Measurements from ENCODE around the gene HIBADH. TPM values are rescaled to one million over a fixed set of nuclear protein-coding genes. Genes with fewer than 3 reads are reported as not detected.

HIBADH gene
- total and polyA plus RNA-seq, 2 of the 4 experiments (the other 2 are of a cell fraction): 36.6 to 52.5 TPM

- no peak for ATAC-seq (ENCODE audit: low read depth)
- no peak overlapping the region for H2AK9ac ChIP-seq (replicated peaks; ENCODE audit: low read depth, low read length, poor library complexity)
- H2AFZ ChIP-seq (replicated peaks; ENCODE audit: low read length, poor library complexity): no peak overlapping the region
- no peaks in the 10 kb centered on the region for H3K9me1 ChIP-seq (ENCODE audit: insufficient read depth, low read length)
- no peak overlapping the region for H4K5ac ChIP-seq (ENCODE audit: low read depth, low read length)
- POLR2A ChIA-PET (ENCODE audit: unreplicated experiment): no interaction called here
- no peak overlapping the region for H3K23ac ChIP-seq (ENCODE audit: low read depth, low read length)
- H2BK5ac ChIP-seq (ENCODE audit: low read depth, low read length, poor library complexity, severe bottlenecking): no peak overlapping the region
- H3K4me3 ChIP-seq (ENCODE audit: insufficient read depth, low read depth, low read length): no peak overlapping the region
- H2BK120ac ChIP-seq (ENCODE audit: low read depth, low read length): no peak overlapping the region
- H2AK5ac ChIP-seq (ENCODE audit: low read depth, low read length): no peak overlapping the region
- intact Hi-C loops (cut with micrococcal nuclease): no loop called here
- CTCF ChIA-PET: no interaction called here
- H3K56ac ChIP-seq (ENCODE audit: extremely low read depth, insufficient read depth, low read length): no peak overlapping the region
- H4K91ac ChIP-seq (ENCODE audit: insufficient read depth, low read depth, low read length): no peak overlapping the region
- in situ Hi-C loops (cut with MboI; ENCODE audit: low sequenced_read_pairs): no loop called here
- no peak overlapping the region for H3K14ac ChIP-seq (replicated peaks; ENCODE audit: low read depth, low read length)
- no peaks in the 10 kb centered on the region for H3K79me1 ChIP-seq (ENCODE audit: low read depth in 1 of 2, low read length in 2 of 2)
- H3K4me1 ChIP-seq (ENCODE audit: control insufficient read depth, insufficient read depth, low read length): no peaks in the 10 kb centered on the region
- H3K4ac ChIP-seq (ENCODE audit: low read depth, low read length): no peak overlapping the region
- no peaks in the 10 kb centered on the region for H3K27me3 ChIP-seq (ENCODE audit: control insufficient read depth, insufficient read depth, low read length)
- no peak for DNase-seq
- no peak overlapping the region for H3K9ac ChIP-seq (ENCODE audit: low read depth, low read length)
- no peaks in the 10 kb centered on the region for H3K36me3 ChIP-seq (ENCODE audit: control insufficient read depth, insufficient read depth, low read length)
- H2BK15ac ChIP-seq (ENCODE audit: low read depth, low read length): no peak overlapping the region
- no peaks in the 10 kb centered on the region for H4K20me1 ChIP-seq (ENCODE audit: insufficient read depth, low read length)
- H2BK20ac ChIP-seq (ENCODE audit: low read depth, low read length): no peak overlapping the region
- WGBS, 2 experiments (ENCODE audit: extremely low coverage in 2 of 2, insufficient read length in 1 of 2): no CpG with 5 or more reads among the region's 2 CpGs
- H3K4me2 ChIP-seq (ENCODE audit: low read depth, low read length): no peak overlapping the region
- H3K18ac ChIP-seq (ENCODE audit: low read depth, low read length): no peak overlapping the region
- dilution Hi-C loops (cut with HindIII; ENCODE audit: low sequenced_read_pairs, unreplicated experiment): no loop called here
- no peak overlapping the region for H3K27ac ChIP-seq (ENCODE audit: insufficient read depth, low read length)
- no peaks in the 10 kb centered on the region for H3K9me3 ChIP-seq (ENCODE audit: control insufficient read depth, insufficient read depth, low read length)
- no peak overlapping the region for H4K8ac ChIP-seq (ENCODE audit: low read depth in 2 of 2, low read length in 2 of 2)
- TF ChIP-seq FOS (IDR thresholded peaks at IDR 0.05; ENCODE audit: low read depth, low read length) (no peak), CEBPB (IDR thresholded peaks at IDR 0.05; ENCODE audit: low read depth, low read length) (no peak), RCOR1 (IDR thresholded peaks at IDR 0.05; ENCODE audit: insufficient replicate concordance, low read length) (no peak), RFX5 (IDR thresholded peaks at IDR 0.05; ENCODE audit: low read depth, low read length) (no peak)
- BruUV-seq (replicated peaks): no TSS peak
Measured at GRCh38 chr7:27555670-27556069, 107.0 kb downstream of the HIBADH start.

Measured in IMR-90 (cell line).